ENCODE results near the gene PSMD6. TPM values are rescaled to one million over a fixed set of nuclear protein-coding genes. Genes with fewer than 3 reads are reported as not detected.

The PSMD6 gene
- total and polyA plus RNA-seq, 10 of the 15 experiments (the other 5 are each of a cell fraction or from before 2014, with no cell fraction given) = 68.7 to 199 (median 106) TPM

DNA sequence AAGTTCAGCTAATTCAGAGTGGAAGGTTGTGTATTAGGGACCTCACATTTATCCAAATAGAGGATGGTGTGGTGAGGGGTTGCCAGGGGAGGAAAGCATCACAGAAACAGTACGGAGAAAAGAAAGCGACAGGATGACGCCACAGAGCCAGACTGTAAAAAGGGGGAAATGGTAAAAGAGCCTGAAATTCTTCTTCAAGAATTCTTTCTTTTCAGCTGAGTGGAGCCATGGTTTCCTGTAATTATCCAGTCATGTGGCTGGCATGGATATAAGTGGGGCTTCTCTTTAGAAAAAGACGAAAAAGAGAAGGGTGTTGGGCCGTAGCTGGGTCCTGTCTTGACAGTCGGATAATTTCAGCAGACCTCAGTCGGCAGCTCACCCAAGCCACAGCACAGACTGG lies 24.5 kb upstream of the PSMD6 start (continued):
- TF ChIP-seq, protein P1, sequence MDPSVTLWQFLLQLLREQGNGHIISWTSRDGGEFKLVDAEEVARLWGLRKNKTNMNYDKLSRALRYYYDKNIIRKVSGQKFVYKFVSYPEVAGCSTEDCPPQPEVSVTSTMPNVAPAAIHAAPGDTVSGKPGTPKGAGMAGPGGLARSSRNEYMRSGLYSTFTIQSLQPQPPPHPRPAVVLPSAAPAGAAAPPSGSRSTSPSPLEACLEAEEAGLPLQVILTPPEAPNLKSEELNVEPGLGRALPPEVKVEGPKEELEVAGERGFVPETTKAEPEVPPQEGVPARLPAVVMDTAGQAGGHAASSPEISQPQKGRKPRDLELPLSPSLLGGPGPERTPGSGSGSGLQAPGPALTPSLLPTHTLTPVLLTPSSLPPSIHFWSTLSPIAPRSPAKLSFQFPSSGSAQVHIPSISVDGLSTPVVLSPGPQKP (IDR thresholded peaks at IDR 0.05; ENCODE audit: low read depth, low read length) = no peak
- TF ChIP-seq RB1 (IDR thresholded peaks at IDR 0.05; ENCODE audit: borderline replicate concordance) (no peak), POLR2AphosphoS5 (IDR thresholded peaks at IDR 0.05; ENCODE audit: low read length) (no peak), BRCA1 (IDR thresholded peaks at IDR 0.05; ENCODE audit: low read depth, low read length) (no peak), SMARCA5 (IDR thresholded peaks at IDR 0.05) (no peak), PML (IDR thresholded peaks at IDR 0.05; ENCODE audit: low read length) (no peak), NFXL1 (IDR thresholded peaks at IDR 0.05; ENCODE audit: borderline replicate concordance) (no peak), EGR1 (IDR thresholded peaks at IDR 0.05; ENCODE audit: borderline replicate concordance in 1 of 2, low read depth in 2 of 2, low read length in 2 of 2) (no peak)
- TF ChIP-seq, protein P2, sequence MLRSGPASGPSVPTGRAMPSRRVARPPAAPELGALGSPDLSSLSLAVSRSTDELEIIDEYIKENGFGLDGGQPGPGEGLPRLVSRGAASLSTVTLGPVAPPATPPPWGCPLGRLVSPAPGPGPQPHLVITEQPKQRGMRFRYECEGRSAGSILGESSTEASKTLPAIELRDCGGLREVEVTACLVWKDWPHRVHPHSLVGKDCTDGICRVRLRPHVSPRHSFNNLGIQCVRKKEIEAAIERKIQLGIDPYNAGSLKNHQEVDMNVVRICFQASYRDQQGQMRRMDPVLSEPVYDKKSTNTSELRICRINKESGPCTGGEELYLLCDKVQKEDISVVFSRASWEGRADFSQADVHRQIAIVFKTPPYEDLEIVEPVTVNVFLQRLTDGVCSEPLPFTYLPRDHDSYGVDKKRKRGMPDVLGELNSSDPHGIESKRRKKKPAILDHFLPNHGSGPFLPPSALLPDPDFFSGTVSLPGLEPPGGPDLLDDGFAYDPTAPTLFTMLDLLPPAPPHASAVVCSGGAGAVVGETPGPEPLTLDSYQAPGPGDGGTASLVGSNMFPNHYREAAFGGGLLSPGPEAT (IDR thresholded peaks at IDR 0.05; ENCODE audit: low read depth) = no peak

DNA sequence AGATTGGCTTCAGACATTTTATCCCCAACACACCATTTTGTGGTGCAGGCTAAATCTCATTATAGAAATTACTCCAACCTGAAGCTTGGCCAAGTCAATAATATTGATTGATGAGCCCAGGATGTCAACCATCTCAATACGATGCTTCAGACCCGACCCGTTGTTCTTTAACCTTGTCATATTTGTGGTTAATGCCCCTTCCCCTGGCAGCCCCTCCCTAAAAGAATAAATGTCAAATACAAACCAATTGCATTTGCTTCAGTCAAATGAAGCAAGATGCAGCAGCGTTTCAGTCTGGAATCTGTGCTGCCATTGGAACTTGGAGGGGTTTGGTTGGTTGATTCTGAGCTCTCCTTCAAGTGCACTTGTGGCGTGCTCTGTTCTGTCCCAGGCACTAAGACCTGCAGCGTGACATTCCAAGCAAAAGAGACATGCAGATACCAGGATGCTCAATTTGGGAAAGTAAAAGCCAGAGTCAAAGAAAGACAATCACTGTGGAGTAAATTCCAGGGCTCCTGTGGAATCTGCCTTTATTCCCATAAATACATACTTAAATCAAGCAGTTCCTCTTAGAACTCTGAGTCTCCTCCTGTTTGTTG lies 23.8 kb upstream of the PSMD6 start:
- 0 out of 4 replicates have a peak, but pooled peaks cover 0 to 3% of the 10 kb centered on the region in 2 experiments for H3K27me3 ChIP-seq (replicated peaks in 1 of 2; ENCODE audit: control insufficient read depth in 2 of 2, insufficient read depth in 2 of 2, low read length in 1 of 2)
- no peak for DNase-seq (ENCODE audit: low read depth, low spot score)
- H3K4me3 ChIP-seq = no peak overlapping the region
- no peaks in the 10 kb centered on the region for H3K79me2 ChIP-seq (ENCODE audit: control insufficient read depth, insufficient read depth, low read length)
- no TSS peak for BruUV-seq (replicated peaks)
- no peak overlapping the region for H2AFZ ChIP-seq (ENCODE audit: control insufficient read depth, low read depth, low read length)
- H4K20me1 ChIP-seq (ENCODE audit: control insufficient read depth, insufficient read depth) = no peaks in the 10 kb centered on the region
- in situ Hi-C loops (cut with MboI) = no loop called here
- no peaks in the 10 kb centered on the region for H3K36me3 ChIP-seq (ENCODE audit: control insufficient read depth in 2 of 2, insufficient read depth in 2 of 2, low read length in 1 of 2)
- SMC1A ChIA-PET (ENCODE audit: uncharacterized antibody, unreplicated experiment) = no interaction called here
- RAD21 ChIA-PET (ENCODE audit: unreplicated experiment) = no interaction called here
- CTCF ChIA-PET = no interaction called here
- H3K9me3 ChIP-seq (replicated peaks; ENCODE audit: control insufficient read depth, insufficient read depth, low read length) = no peaks in the 10 kb centered on the region
- POLR2A ChIA-PET = no interaction called here
- no peak overlapping the region for H3K4me2 ChIP-seq (ENCODE audit: control insufficient read depth, insufficient read depth)
- WGBS (ENCODE audit: insufficient coverage, insufficient replicate concordance, low lambda C conversion rate, missing lambda C conversion rate) = 15% methylated on average over 6 of the region's 6 CpGs
- intact Hi-C loops (cut with micrococcal nuclease; ENCODE audit: unreplicated experiment) = no loop called here
- no peak overlapping the region for H3K9ac ChIP-seq (ENCODE audit: control insufficient read depth, insufficient read depth, low read length)
- no peak overlapping the region for H3K27ac ChIP-seq (ENCODE audit: control insufficient read depth, insufficient read depth)
- no peaks in the 10 kb centered on the region for H3K4me1 ChIP-seq (ENCODE audit: control insufficient read depth, insufficient read depth, low read length)
- ATAC-seq = no peak
- FAIRE-seq = no peak
- TF ChIP-seq, protein P3, sequence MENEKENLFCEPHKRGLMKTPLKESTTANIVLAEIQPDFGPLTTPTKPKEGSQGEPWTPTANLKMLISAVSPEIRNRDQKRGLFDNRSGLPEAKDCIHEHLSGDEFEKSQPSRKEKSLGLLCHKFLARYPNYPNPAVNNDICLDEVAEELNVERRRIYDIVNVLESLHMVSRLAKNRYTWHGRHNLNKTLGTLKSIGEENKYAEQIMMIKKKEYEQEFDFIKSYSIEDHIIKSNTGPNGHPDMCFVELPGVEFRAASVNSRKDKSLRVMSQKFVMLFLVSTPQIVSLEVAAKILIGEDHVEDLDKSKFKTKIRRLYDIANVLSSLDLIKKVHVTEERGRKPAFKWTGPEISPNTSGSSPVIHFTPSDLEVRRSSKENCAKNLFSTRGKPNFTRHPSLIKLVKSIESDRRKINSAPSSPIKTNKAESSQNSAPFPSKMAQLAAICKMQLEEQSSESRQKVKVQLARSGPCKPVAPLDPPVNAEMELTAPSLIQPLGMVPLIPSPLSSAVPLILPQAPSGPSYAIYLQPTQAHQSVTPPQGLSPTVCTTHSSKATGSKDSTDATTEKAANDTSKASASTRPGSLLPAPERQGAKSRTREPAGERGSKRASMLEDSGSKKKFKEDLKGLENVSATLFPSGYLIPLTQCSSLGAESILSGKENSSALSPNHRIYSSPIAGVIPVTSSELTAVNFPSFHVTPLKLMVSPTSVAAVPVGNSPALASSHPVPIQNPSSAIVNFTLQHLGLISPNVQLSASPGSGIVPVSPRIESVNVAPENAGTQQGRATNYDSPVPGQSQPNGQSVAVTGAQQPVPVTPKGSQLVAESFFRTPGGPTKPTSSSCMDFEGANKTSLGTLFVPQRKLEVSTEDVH (IDR thresholded peaks at IDR 0.05; ENCODE audit: low read depth, partially characterized antibody) = no peak
- no peak for TF ChIP-seq RAD51 (IDR thresholded peaks at IDR 0.05)
- no peak for TF ChIP-seq PAX5 (IDR thresholded peaks at IDR 0.05; ENCODE audit: borderline replicate concordance, low read depth, low read length)
- TF ChIP-seq SP1 (IDR thresholded peaks at IDR 0.05; ENCODE audit: low read depth, low read length) = no peak
- no peak for TF ChIP-seq POU2F2 (IDR thresholded peaks at IDR 0.05; ENCODE audit: borderline replicate concordance, low read depth, low read length)
- TF ChIP-seq ZBED1 (IDR thresholded peaks at IDR 0.05; ENCODE audit: borderline replicate concordance) = no peak
